Mucosa of descending colon (tissue), 3 donors: ENCODE data around the gene GOLGA6A. TPM values are rescaled to one million over a fixed set of nuclear protein-coding genes. Genes with fewer than 3 reads are reported as not detected.

Experiments used
- ATAC-seq: fragments of 200-7000 bp; cut with Tn5 transposase; one replicate; pipeline ENCODE4 v1.9.1; 2020; ENCODE audit warnings: mild to moderate bottlenecking, moderate library complexity
- DNase-seq, 3 donors: peaks; one replicate each; pipeline ENCODE4 v3.0.0-alpha.2; 2020
- H3K36me3 ChIP-seq: fragments of 200-600 bp; one replicate; pipeline ENCODE4 v1.8.0; 2021; ENCODE audit warnings: low read depth, mild to moderate bottlenecking
- H3K4me1 ChIP-seq: fragments of 200-600 bp; one replicate; pipeline ENCODE4 v1.8.0; 2021; ENCODE audit warnings: low read depth, mild to moderate bottlenecking
- H3K4me3 ChIP-seq: fragments of 200-600 bp; one replicate; pipeline ENCODE4 v1.8.0; 2021; ENCODE audit warnings: mild to moderate bottlenecking
- H3K9me3 ChIP-seq: fragments of 200-600 bp; one replicate; pipeline ENCODE4 v1.8.0; 2021; ENCODE audit warnings: mild to moderate bottlenecking
- intact Hi-C, 2 donors: fragments of 100-400 bp; cut with DNase I in 1 of 2; cut with micrococcal nuclease in 1 of 2; formaldehyde crosslinking; loops; one replicate each; pipeline versions ENCODE4 v1.11.0 to v1.11.1; 2022; cut with DNase I, micrococcal nuclease
- total RNA-seq, 3 donors: library from RNA; stranded (reverse); fragmentation: NEBNext Ultra II Directional in 2 of 3; extraction: Animal tissue kit (Norgen Biotek cat#: 25700) in 2 of 3; gene quantifications; one replicate each; pipeline versions ENCODE4 v1.2.1 to v1.2.4, GENCODE V29; 2021 to 2023
- TF ChIP-seq, protein P1 (sequence below): fragments of 200-600 bp; IDR thresholded peaks from one replicate; pipeline ENCODE4 v1.8.0; 2022; ENCODE audit warnings: antibody characterized with exemption, mild to moderate bottlenecking
- donor health status: DM: no; HTN: no; CAD: no; lungs with moderate emphysema.
- donor health status: DM: no; HTN: no; CAD: no.
- donor health status: DM: no; HTN: yes; CAD: no.

Gene GOLGA6A
- total RNA-seq, 3 donors from 2014 or later: not detected

GRCh38 chr15:74123658-74124057 is 41.3 kb upstream of the GOLGA6A start:
- Histone ChIP-seq H3K36me3 (no peaks in the 10 kb centered on the region), H3K9me3 (no peaks in the 10 kb centered on the region), H3K4me3 (no peak overlapping the region), H3K4me1 (peaks cover 8% of the 10 kb centered on the region)
- DNase-seq (no peak), ATAC-seq (no peak)
- intact Hi-C loops: loop anchor here in 1 of 2 donors (10.0 kb wide), 1 partner anchor 191 kb away; no protein-coding TSS in a partner anchor
- TF ChIP-seq, protein P1, sequence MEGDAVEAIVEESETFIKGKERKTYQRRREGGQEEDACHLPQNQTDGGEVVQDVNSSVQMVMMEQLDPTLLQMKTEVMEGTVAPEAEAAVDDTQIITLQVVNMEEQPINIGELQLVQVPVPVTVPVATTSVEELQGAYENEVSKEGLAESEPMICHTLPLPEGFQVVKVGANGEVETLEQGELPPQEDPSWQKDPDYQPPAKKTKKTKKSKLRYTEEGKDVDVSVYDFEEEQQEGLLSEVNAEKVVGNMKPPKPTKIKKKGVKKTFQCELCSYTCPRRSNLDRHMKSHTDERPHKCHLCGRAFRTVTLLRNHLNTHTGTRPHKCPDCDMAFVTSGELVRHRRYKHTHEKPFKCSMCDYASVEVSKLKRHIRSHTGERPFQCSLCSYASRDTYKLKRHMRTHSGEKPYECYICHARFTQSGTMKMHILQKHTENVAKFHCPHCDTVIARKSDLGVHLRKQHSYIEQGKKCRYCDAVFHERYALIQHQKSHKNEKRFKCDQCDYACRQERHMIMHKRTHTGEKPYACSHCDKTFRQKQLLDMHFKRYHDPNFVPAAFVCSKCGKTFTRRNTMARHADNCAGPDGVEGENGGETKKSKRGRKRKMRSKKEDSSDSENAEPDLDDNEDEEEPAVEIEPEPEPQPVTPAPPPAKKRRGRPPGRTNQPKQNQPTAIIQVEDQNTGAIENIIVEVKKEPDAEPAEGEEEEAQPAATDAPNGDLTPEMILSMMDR: no peak

- no peak overlapping the region for H3K4me3 ChIP-seq
- TF ChIP-seq, protein P1: no peak
- H3K4me1 ChIP-seq: peaks cover 8% of the 10 kb centered on the region
- no peaks in the 10 kb centered on the region for H3K9me3 ChIP-seq
- no peak for DNase-seq
- H3K36me3 ChIP-seq: no peaks in the 10 kb centered on the region
- intact Hi-C loops: loop anchor here in 1 of 2 donors (10.0 kb wide), 1 partner anchor 192 kb away; no protein-coding TSS in a partner anchor
- ATAC-seq: no peak
These were observed 40.7 kb upstream of the GOLGA6A start for GRCh38 chr15:74123131-74123429.

DNA sequence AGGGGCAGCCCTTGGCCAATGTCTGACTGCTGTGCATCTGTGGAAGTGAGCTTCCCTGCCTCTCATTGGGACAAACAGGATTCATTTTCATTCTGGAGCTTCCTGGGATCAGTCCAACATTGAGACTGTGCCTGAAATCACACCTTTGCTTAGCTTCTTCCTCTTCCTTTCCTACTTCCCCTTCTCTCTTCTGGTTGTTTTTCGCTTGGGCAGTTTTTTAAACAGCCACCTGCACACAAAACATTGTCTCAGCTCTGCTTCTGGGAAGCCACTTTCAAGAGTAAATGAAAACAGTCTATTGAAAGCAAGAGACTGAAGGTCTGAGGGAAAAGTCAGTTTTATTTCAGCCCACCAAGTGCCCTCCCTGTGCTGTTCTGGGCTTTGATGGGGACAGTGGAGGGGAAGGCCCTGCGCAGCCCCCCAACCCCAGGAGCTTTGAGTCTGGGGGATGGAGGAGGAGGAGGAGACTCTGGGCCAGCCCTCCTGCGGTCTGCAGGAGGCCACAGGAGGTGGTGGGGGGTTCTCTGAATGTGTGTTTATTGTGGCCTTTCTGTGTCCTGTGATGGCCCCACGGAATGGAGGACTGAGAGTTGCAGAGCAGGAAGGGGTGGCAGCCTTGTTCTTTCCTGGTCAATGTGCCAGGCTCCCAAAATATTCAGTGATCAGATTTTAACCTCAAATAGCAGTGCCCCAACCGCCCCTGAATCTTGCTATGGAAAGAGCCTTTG is 40.2 kb upstream of the GOLGA6A start:
- Histone ChIP-seq H3K4me3 (no peak overlapping the region), H3K4me1 (peaks cover 3% of the 10 kb centered on the region), H3K36me3 (no peaks in the 10 kb centered on the region), H3K9me3 (no peaks in the 10 kb centered on the region)
- TF ChIP-seq, protein P1: no peak
- intact Hi-C loops: loop anchor here in 1 of 2 donors (10.0 kb wide), 1 partner anchor 192 kb away; no protein-coding TSS in a partner anchor
- no peak for DNase-seq
- ATAC-seq: no peak

GRCh38 chr15:74121858-74122257 is 39.5 kb upstream of the GOLGA6A start:
- no peaks in the 10 kb centered on the region for H3K36me3 ChIP-seq
- H3K9me3 ChIP-seq: no peaks in the 10 kb centered on the region
- TF ChIP-seq, protein P1: no peak
- ATAC-seq: no peak
- no peak overlapping the region for H3K4me3 ChIP-seq
- no peaks in the 10 kb centered on the region for H3K4me1 ChIP-seq
- intact Hi-C loops: loop anchor here in 1 of 2 donors (10.0 kb wide), 1 partner anchor 193 kb away; no protein-coding TSS in a partner anchor
- no peak for DNase-seq

- no peaks in the 10 kb centered on the region for H3K36me3 ChIP-seq
- H3K9me3 ChIP-seq: no peaks in the 10 kb centered on the region
- no peak for ATAC-seq
- TF ChIP-seq, protein P1: no peak
- no peak overlapping the region for H3K4me3 ChIP-seq
- H3K4me1 ChIP-seq: no peaks in the 10 kb centered on the region
- intact Hi-C loops: loop anchor here in 1 of 2 donors (10.0 kb wide), 1 partner anchor 194 kb away; no protein-coding TSS in a partner anchor
- no peak for DNase-seq
These were observed 38.7 kb upstream of the GOLGA6A start for GRCh38 chr15:74121039-74121438.
